SU-DHL-6 (cell line): ENCODE results near the gene LEFTY1.

Experiments used
- H2AFZ ChIP-seq: fragments of 200-600 bp; sonication (generic); 2 replicates; pipeline ENCODE4 v1.6.1; 2014; ENCODE audit warnings: low read depth, mild to moderate bottlenecking, moderate library complexity, mixed read lengths, antibody characterized with exemption, low read length; ENCODE audit not compliant: severe bottlenecking
- H3F3A ChIP-seq: fragments of 200-600 bp; shearing (Covaris generic); 2 replicates; pipeline ENCODE4 v1.6.0; 2016; ENCODE audit warnings: antibody characterized with exemption, mild to moderate bottlenecking; ENCODE audit not compliant: insufficient read depth
- H3K27ac ChIP-seq: fragments of 200-600 bp; sonication (generic); 2 replicates; pipeline ENCODE4 v1.5.1; 2016; ENCODE audit warnings: low read depth, mild to moderate bottlenecking, low read length, moderate library complexity, mixed read lengths
- H3K27me3 ChIP-seq: fragments of 200-600 bp; sonication (generic), shearing (Covaris generic); 2 replicates; pipeline ENCODE4 v1.6.0; 2014; ENCODE audit warnings: mild to moderate bottlenecking, low read length
- H3K36me3 ChIP-seq: fragments of 200-600 bp; sonication (generic); 2 replicates; pipeline ENCODE4 v1.6.1; 2014; ENCODE audit warnings: mild to moderate bottlenecking, low read length, mixed read lengths
- H3K4me2 ChIP-seq: fragments of 300-600, 200-600 bp; shearing (Covaris generic), sonication (generic); 2 replicates; pipeline ENCODE4 v1.6.0; 2014; ENCODE audit warnings: low read length, low read depth, mild to moderate bottlenecking; ENCODE audit not compliant: poor library complexity, severe bottlenecking
- H3K4me3 ChIP-seq: fragments of 200-600 bp; sonication (generic); 2 replicates; pipeline ENCODE4 v1.5.1; 2014; ENCODE audit warnings: antibody characterized with exemption, low read length, mild to moderate bottlenecking, mixed read lengths; ENCODE audit not compliant: insufficient read depth, poor library complexity, severe bottlenecking
- H3K79me2 ChIP-seq: fragments of 200-600 bp; sonication (generic); 2 replicates; pipeline ENCODE4 v1.6.1; 2014; ENCODE audit warnings: mild to moderate bottlenecking, low read length, moderate library complexity; ENCODE audit not compliant: insufficient read depth
- H3K9ac ChIP-seq: fragments of 200-600 bp; sonication (generic); 2 replicates; pipeline ENCODE4 v1.7.0; 2014; ENCODE audit warnings: mild to moderate bottlenecking, low read length
- H3K9me2 ChIP-seq: fragments of 200-600 bp; sonication (generic); replicated peaks from 2 replicates; pipeline ENCODE4 v1.6.1; 2014; ENCODE audit warnings: low read length; ENCODE audit not compliant: insufficient read depth
- H3K9me3 ChIP-seq: fragments of 200-600 bp; sonication (generic); 2 replicates; pipeline ENCODE4 v1.6.1; 2014; ENCODE audit warnings: low read length, mixed read lengths; ENCODE audit not compliant: insufficient read depth
- H4K20me1 ChIP-seq: fragments of 200-600 bp; sonication (generic); 2 replicates; pipeline ENCODE4 v1.6.1; 2014; ENCODE audit warnings: low read depth, mild to moderate bottlenecking, antibody characterized with exemption, low read length, moderate library complexity, mixed read lengths
- EZH2phosphoT487 ChIP-seq: fragments of 200-600 bp; sonication (generic), shearing (Covaris generic); conservative IDR thresholded peaks from 2 replicates; pipeline ENCODE4 v1.6.1; 2018; ENCODE audit warnings: mild to moderate bottlenecking, antibody characterized with exemption, low read length, moderate library complexity, mixed read lengths
- TF ChIP-seq, protein P1 (sequence below): fragments of 200-600 bp; sonication (generic); IDR thresholded peaks from one replicate; pipeline ENCODE4 v1.5.1; 2017; ENCODE audit warnings: antibody characterized with exemption, mild to moderate bottlenecking, low read length, moderate library complexity; ENCODE audit not compliant: insufficient read depth, poor library complexity, severe bottlenecking

Gene LEFTY1

DNA sequence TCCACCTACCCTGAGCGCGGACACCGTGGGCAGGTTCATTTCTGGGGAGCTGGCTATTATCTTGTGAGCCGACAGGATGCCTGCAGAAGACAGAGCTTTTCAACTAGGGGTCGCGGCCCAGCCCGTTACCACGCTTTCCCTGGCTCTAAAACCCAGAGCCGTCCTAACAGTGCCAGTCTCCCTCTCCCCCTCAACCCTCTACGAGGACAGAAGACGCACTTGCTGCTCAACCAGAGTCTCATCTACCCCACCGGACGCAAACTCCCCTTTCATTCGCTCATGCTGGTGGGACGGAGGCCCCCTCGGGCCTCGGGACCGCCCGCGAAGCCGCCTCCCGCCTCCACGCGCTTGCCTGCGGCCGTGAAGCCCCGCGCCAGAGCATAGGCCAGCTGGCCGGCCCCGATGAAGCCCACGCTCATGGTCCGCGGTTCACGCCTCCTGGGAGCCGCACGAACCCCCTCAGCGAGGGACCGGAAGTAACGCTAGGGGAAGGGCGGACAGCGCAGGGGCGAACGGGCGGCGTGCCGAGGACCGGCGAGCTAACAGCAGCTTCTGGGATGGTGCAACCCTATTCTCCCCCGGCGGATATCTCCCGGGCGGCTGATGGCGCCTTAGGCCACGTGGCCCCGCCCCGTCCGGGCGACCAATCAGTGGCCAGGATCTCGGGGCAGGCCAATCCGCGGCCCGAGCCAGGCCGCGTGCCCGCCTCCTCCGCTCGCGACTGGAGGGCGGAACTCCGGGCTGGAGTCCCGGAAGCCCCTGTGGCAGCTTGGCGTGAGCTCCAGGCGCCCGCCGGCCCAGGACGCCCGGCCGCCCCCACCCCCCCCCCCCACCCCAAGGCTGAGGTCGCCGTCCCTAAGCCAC lies 35.0 kb upstream of the LEFTY1 start, which contains the start of gene PYCR2:
Gene PYCR2 (minus strand): TSS at position 559 of the 864 bp plus-strand sequence. CDS start 140 bp downstream, at position 419.
- Histone ChIP-seq H3K79me2 (peaks cover 18% of the 10 kb centered on the region), H3K36me3 (0 out of 2 replicates have a peak, but pooled peaks cover 5% of the 10 kb centered on the region), H3K4me3 (peak within 1 kb of the TSS; percentile 99), H3K4me2 (peak within 1 kb of the TSS; percentile 91), H3F3A (peaks cover 8% of the 10 kb centered on the region; the same call in 1 of the 2 replicates), H3K27ac (peak within 1 kb of the TSS; percentile 83), H3K9ac (peak within 1 kb of the TSS; percentile 100), H3K27me3 (no peaks in the 10 kb centered on the region), H3K9me2 (no peaks in the 10 kb centered on the region), H3K9me3 (no peaks in the 10 kb centered on the region), H4K20me1 (no peaks in the 10 kb centered on the region), H2AFZ (peak within 1 kb of the TSS; percentile 82)
- TF ChIP-seq, protein P1, sequence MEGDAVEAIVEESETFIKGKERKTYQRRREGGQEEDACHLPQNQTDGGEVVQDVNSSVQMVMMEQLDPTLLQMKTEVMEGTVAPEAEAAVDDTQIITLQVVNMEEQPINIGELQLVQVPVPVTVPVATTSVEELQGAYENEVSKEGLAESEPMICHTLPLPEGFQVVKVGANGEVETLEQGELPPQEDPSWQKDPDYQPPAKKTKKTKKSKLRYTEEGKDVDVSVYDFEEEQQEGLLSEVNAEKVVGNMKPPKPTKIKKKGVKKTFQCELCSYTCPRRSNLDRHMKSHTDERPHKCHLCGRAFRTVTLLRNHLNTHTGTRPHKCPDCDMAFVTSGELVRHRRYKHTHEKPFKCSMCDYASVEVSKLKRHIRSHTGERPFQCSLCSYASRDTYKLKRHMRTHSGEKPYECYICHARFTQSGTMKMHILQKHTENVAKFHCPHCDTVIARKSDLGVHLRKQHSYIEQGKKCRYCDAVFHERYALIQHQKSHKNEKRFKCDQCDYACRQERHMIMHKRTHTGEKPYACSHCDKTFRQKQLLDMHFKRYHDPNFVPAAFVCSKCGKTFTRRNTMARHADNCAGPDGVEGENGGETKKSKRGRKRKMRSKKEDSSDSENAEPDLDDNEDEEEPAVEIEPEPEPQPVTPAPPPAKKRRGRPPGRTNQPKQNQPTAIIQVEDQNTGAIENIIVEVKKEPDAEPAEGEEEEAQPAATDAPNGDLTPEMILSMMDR = no peak
- TF ChIP-seq EZH2phosphoT487 = no peak

- Histone ChIP-seq H3K9me2 (no peaks in the 10 kb centered on the region), H3K36me3 (0 out of 2 replicates have a peak, but pooled peaks cover 5% of the 10 kb centered on the region), H3K27me3 (no peaks in the 10 kb centered on the region), H4K20me1 (no peaks in the 10 kb centered on the region), H3K4me3 (peak overlapping the region; percentile 99), H3K79me2 (peaks cover 18% of the 10 kb centered on the region), H2AFZ (no peak overlapping the region), H3K9me3 (no peaks in the 10 kb centered on the region), H3K27ac (peak overlapping the region; percentile 83), H3K9ac (peak overlapping the region; percentile 100), H3F3A (peaks cover 8% of the 10 kb centered on the region; the same call in 1 of the 2 replicates), H3K4me2 (peak overlapping the region; percentile 78)
- no peak for TF ChIP-seq EZH2phosphoT487
- TF ChIP-seq, protein P1 = no peak
Observed at GRCh38 chr1:225923381-225923691, 34.4 kb upstream of the LEFTY1 start.

- Histone ChIP-seq H3K9ac (peak overlapping the region; percentile 100; the same call in 1 of the 2 replicates), H4K20me1 (no peaks in the 10 kb centered on the region), H3K4me3 (no peak overlapping the region), H3K4me2 (peak overlapping the region; percentile 78), H3K27me3 (no peaks in the 10 kb centered on the region), H3F3A (peaks cover 12% of the 10 kb centered on the region; the same call in 1 of the 2 replicates), H3K9me3 (no peaks in the 10 kb centered on the region), H3K79me2 (peaks cover 18% of the 10 kb centered on the region), H3K9me2 (no peaks in the 10 kb centered on the region), H2AFZ (no peak overlapping the region), H3K36me3 (0 out of 2 replicates have a peak, but pooled peaks cover 5% of the 10 kb centered on the region), H3K27ac (no peak overlapping the region)
- TF ChIP-seq, protein P1 = no peak
- TF ChIP-seq EZH2phosphoT487 = no peak
Observed at GRCh38 chr1:225921734-225922709, 33.1 kb upstream of the LEFTY1 start.
